ENCODE data around the gene IL4. TPM values are rescaled to one million over a fixed set of nuclear protein-coding genes. Genes with fewer than 3 reads are reported as not detected.
"Not testable (repeated sequence)": the region's sequence is repeated elsewhere in the genome, so short reads cannot be mapped to it uniquely, and the experiment has no call there.

Gene IL4
- total RNA-seq, 1 experiment from 2014 or later = not detected

DNA sequence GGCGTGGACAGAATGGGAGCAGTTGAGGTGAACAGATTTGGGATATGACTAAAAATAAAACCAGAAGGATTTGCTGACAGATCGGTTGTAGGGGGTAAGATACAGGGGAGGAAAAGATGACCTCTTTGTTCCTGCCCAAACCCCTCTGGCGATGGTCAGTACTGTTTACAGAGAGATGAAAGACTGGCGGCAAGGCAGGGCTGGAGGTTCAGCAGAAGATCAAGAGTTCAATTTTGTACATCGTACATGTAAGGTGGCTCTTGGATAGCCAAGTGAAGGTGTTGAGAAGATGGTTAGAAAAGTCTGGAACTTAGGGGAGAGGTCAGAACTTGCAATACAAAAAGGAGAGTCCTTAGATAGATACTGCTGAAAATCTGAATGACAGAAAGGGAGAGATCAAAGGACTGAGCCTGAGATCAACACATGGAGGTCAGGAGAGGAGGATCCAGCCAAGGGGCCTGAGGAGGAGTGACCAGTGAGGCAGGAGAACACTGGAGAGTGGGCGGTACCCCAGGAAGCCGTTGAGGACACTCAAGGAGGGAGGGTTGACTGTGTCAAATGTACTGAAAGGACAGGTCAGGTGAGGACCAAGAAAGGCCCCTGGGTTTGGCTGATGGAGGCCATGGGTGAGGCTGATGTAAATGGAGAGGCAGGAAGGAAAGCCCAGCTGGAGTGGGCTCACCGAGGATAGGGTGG, 7.1 kb downstream of the IL4 start:
- no peak for DNase-seq
- Histone ChIP-seq H3K36me3 (no peaks in the 10 kb centered on the region), H3K9me3 (no peaks in the 10 kb centered on the region), H3K4me3 (no peak overlapping the region), H3K27me3 (no peaks in the 10 kb centered on the region)

DNA sequence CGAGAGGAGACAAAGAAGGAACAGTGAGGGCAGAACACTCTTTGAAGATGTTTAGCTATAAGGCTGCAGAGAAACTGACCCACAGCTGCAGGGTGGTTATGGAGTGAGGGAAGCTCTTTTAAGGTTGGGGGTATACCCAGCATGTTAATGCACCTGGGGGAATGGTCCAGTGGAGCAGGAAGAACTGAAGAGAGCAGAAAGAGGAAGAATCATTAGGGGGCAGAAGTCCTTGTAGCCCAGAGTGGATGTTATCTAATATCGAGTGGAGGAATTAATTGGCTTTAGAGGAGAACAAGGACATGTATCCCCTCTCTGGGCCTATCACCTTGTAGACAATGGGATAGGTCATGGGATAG, 7.7 kb downstream of the IL4 start:
- no peaks in the 10 kb centered on the region for H3K27me3 ChIP-seq
- no peaks in the 10 kb centered on the region for H3K9me3 ChIP-seq
- H3K36me3 ChIP-seq = no peaks in the 10 kb centered on the region
- DNase-seq = no peak
- no peak overlapping the region for H3K4me3 ChIP-seq

DNA sequence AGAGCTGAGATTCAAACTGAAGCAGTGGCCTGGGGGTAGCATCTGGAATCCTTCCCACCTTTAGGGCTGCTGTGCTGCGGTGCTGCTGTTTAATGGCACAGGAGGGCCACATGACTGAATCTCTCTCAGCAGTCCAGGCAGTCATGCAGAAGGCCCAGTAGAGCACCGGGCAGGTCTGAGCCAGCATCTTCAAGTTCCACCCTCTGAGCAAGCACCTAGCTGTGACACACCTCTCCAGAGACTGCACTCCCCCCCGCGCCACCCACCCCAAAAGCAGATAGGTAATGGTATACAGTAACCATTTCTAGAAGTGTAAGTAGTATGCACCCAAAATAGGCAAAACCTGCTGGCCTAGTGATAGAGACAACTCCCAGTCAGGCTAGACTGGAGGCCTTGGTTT, 8.2 kb downstream of the IL4 start:
- no peak for DNase-seq
- Histone ChIP-seq H3K36me3 (no peaks in the 10 kb centered on the region), H3K9me3 (no peaks in the 10 kb centered on the region), H3K4me3 (no peak overlapping the region), H3K27me3 (no peaks in the 10 kb centered on the region)

DNA sequence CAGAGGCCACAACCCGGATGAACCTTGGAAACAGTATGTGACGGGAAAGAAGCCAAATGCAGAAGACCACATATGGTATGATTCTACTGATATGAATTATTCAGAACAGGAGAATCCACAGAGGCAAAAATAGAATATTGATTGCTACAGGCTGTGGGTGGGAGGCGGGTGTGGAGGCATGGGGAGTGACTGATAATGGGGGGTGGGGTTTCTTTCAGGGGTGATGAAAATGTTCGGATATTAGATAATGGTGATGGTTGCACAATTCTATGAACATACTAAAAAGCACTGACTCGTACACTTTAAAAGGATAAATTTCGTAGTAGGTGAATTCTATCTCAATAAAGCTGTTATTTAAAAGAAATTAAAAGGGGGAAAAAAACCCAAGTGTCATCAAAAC, 10.7 kb downstream of the IL4 start:
- DNase-seq = no peak
- no peaks in the 10 kb centered on the region for H3K9me3 ChIP-seq
- H3K27me3 ChIP-seq = no peaks in the 10 kb centered on the region
- no peak overlapping the region for H3K4me3 ChIP-seq
- H3K36me3 ChIP-seq = no peaks in the 10 kb centered on the region

DNA sequence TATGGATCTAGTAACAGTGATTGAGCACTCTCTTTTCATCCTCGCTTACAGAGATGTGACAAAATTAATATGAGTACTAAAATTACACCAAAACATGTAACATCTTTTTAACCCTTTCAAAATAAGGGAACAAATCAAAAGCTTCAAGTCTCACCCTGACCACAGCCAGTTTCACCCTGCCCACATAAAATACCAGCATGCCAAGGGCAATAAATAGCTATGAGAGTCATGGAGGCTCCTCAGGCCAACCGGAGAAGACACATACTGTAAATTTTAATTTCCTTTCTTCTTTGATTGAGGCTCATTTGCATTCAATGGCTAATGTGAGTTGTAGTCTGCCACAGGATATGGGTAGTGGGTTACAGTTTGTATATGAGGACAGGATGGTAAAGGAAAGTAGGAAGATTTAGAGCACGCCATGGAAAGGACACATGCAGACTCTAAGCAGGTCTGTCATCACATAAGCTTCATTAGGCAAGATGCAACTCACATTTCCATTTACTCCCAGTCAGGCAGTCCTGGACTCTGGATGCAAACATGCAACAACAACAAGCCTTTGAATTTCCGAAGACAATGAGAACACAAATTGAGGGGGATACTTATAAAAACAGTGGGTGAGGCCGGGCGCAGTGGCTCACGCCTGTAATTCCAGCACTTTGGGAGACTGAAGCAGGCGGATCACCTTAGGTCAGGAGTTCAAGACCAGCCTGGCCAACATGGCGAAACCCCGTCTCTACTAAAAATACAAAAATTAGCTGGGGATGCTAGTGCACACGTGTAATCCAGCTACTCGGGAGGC, 11.3 kb downstream of the IL4 start:
- H3K27me3 ChIP-seq = no peaks in the 10 kb centered on the region
- H3K9me3 ChIP-seq = no peaks in the 10 kb centered on the region
- DNase-seq = no peak
- no peak overlapping the region for H3K4me3 ChIP-seq
- H3K36me3 ChIP-seq = no peaks in the 10 kb centered on the region

DNA sequence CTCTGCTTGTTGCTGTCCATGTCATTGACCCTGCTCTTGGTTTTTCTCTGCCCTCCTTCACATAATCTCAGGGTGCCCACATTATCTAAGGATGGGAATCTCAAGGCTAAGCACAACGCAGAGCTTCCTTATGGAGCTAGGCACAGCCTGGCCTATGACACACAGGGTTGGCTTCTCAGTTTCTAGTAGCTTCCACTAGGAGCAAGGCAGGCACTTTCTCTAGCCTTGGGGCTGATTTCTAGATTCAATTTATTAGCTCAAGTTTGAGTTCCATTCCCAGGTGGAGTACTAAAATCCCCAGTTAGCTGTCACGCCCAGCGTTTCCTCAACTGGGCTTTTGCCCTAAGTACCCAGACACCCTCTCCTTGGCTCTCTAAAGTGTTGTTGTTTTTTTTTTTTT, 12.4 kb downstream of the IL4 start:
- Histone ChIP-seq H3K36me3 (no peaks in the 10 kb centered on the region), H3K9me3 (no peaks in the 10 kb centered on the region), H3K27me3 (no peaks in the 10 kb centered on the region), H3K4me3 (no peak overlapping the region)
- no peak for DNase-seq

DNA sequence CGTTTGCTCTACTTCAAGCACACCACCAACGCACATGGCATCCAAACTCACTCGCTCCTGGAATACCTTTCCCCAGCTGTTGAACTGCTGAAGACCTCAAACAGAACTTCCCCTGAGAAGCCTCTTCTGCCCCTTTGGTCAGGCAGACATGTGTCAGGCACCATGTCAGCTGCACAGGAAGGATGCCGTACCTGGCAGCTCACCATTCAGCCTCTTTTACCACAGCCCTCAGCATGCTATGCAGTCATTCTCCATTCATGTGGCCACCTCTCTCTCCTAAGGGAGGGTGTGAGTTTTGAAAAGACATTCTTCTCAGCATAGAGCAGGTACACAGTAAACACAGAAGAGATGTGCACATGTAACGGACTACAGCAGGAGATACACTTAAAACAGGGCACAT, 14.2 kb downstream of the IL4 start:
- DNase-seq = no peak
- H3K27me3 ChIP-seq = no peaks in the 10 kb centered on the region
- H3K9me3 ChIP-seq = no peaks in the 10 kb centered on the region

DNA sequence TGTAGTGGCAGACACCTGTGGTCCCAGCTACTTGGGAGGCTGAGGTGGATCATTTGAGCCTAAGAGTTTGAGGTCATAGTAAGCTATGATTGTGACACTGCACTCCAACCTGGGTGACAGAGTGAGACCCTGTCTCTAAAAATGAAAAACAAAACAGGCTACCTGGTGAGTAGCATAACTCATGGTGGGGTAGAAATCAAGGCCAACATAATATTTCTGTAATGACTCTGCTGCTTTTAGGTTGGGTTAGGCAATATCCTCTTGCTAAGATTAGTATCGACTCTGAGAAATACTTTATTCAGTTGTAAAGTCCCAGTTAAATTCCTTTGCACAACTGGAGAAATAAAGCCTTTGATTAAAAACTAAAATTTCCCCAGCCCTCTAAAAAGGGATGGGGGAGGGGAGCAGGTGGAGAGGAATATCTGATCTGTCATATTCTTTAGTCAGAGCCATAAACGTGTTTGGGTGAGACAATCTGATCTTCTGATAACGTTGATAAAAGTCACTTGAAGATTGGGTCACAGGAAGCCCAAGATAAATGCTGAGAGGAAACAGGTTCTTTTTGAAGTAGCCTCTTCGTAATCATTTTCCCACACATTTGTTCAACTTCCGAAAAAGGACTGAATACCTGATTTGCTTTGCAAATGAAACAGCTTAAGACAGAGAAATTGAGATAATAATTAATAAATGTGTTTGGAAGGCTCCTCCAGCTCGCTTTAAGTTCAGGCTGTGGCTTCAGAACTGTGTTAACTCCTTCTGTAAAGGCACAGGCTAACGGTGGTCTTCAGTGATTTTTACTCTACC, 14.9 kb downstream of the IL4 start:
- Histone ChIP-seq H3K9me3 (no peaks in the 10 kb centered on the region), H3K36me3 (no peaks in the 10 kb centered on the region), H3K4me3 (no peak overlapping the region), H3K27me3 (no peaks in the 10 kb centered on the region)
- no peak for DNase-seq

More for the DNA sequence above, 14.2 kb downstream of the IL4 start:
- Histone ChIP-seq H3K4me3 (no peak overlapping the region), H3K36me3 (no peaks in the 10 kb centered on the region)

DNA sequence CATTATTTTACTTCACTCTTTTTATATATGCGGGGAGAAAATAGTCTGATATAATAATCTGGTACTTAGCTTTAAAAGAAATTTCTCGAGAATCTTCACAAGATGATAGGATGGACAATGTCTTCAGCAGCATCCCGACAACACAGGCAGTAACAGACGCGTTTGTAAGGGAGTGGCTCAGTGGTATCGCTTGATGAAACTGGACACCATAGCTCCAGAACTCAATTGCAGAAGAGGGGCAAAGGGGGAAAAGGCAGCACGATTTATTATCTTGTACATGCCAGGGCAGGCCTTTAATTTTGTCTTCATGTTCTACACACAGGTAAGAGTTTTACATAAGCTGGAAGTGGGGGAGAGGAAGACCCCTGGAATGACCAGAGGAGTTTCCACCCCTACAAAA, 15.7 kb downstream of the IL4 start:
- Histone ChIP-seq H3K9me3 (no peaks in the 10 kb centered on the region), H3K36me3 (no peaks in the 10 kb centered on the region), H3K27me3 (no peaks in the 10 kb centered on the region), H3K4me3 (no peak overlapping the region)
- DNase-seq = no peak

DNA sequence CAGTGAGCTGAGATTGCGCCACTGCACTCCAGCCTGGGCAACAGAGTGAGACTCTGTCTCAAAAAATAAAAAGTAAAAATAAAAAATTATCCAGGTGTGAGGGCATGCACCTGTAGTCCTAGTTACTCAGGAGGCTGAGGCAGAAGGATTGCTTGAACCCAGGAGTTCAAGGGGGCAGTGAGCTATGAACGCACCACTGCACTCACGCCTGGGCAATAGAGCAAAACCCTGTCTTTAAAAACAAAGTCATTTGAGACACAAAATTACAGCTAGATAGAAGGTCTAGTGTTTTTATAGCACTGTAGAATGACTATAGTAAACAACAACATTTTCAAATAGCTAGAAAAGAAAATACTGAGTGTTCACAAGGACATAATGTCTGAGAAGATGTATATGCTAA, 16.4 kb downstream of the IL4 start:
- Histone ChIP-seq H3K27me3 (no peaks in the 10 kb centered on the region), H3K9me3 (no peaks in the 10 kb centered on the region), H3K4me3 (no peak overlapping the region), H3K36me3 (no peaks in the 10 kb centered on the region)
- DNase-seq = no peak

DNA sequence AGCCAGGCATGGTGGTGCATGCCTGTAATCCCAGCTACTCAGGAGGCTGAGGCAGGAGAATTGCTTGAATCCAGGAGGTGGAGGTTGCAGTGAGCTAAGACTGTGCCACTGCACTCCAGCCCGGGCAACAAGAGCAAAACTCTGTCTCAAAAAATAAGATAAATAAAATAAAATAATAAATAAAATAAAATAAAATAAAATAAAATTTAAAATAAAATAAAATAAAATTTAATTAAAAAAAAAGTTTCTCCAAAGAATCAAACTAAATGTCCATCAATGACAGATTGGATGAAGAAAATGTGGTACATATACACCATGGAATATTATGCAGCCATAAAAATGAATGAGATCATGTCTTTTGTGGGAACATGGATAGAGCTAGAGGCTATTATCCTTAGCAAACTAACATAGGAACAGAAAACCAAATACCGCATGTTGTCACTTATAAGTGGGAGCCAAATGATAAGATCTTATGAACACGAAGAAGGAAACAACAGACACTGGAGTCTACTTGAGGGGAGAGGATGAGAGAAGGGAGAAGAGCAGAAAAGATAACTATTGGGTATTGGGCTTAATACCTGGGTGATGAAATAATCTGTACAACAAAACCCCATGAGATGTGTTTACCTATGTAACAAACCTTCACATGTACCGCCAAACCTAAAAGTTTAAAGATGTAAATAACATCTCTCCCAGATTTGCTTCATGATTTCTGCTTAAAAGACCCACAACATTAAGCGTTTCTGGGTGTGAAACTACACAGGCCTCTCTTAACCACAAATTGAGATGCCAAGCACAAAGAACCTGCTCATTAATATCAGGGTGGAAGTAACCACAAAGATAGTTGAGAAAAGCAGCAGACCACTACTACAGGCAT, 18.2 kb downstream of the IL4 start:
- H3K9me3 ChIP-seq, H3K36me3 ChIP-seq, H3K27me3 ChIP-seq, H3K4me3 ChIP-seq, DNase-seq: not testable (repeated sequence)

DNA sequence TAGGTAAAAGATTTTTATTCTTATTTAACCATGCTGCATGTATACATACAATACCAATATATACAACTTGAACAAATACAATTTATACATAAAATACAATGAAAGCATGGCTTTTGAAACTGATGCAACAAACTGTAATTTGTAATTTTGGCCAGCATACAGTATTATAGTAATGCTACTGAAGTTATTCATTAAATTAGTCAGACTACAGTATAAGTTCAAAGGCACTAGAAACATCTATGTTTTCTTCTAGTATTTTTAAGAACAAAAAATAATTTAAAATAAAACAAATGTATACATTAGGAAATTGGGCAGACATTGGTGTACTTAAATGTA, 18.8 kb downstream of the IL4 start:
- Histone ChIP-seq H3K36me3 (no peaks in the 10 kb centered on the region), H3K9me3 (no peaks in the 10 kb centered on the region), H3K4me3 (no peak overlapping the region), H3K27me3 (no peaks in the 10 kb centered on the region)
- DNase-seq = no peak

DNA sequence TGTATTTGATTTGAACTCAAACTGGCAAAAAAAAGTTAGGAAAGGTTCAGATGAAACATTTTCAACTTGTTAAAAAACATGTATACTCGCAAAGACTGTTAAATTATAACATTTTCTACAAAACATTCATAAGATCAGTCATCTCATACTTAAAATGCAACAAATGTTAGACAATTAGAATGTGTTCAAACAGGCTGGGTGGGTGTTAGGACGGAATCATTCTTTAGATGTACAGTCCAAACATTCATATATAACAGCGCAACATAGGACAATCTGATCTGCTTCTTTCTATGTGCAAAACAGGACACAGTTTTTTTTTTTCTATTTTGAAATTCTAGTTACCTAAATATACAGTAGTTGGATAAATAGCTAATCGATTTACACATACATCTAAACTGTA, 22.2 kb downstream of the IL4 start:
- H3K36me3 ChIP-seq = peaks cover 8% of the 10 kb centered on the region
- no peaks in the 10 kb centered on the region for H3K9me3 ChIP-seq
- H3K27me3 ChIP-seq = no peaks in the 10 kb centered on the region
- H3K4me3 ChIP-seq = no peak overlapping the region
- no peak for DNase-seq

DNA sequence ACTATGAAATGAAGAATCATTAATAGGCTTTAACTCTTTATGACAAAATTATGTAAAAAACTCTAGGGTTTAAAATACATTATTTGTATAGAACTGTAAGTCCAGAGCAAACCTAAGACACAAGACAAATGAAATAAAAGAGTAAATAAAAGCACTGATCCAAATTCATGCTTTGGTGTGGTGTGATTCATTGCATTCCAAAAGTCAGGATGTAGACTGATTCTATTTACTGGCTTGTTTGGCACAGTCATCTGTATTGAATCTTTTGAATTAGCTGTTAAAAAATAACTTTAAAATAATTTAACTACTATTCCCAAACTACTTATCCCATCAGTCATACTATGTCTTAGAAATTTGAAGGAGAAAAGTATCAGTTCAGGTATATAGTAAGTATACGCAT, 31.1 kb downstream of the IL4 start:
- no peaks in the 10 kb centered on the region for H3K27me3 ChIP-seq
- peaks cover 15% of the 10 kb centered on the region for H3K36me3 ChIP-seq
- H3K9me3 ChIP-seq = no peaks in the 10 kb centered on the region
- no peak overlapping the region for H3K4me3 ChIP-seq
- DNase-seq = no peak

DNA sequence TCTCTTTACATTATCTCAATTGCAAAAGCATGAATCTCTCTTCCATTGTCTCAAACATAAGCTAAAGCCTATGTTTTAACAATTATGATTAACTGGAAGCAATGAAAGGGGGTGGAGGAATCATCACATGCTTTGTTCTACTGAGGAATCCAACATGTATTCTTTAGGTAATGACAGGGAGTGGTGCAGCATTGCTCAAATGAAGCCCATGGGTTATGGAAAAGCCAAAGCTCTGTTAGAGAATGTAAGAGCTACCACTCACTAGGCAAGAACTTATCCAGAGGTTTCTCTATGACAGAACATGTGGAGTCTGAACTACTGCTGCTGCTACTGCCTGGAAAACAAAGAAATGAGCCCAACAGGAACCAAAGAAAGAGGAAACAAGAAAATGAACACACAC, 34.9 kb downstream of the IL4 start:
- no peak for DNase-seq
- H3K4me3 ChIP-seq = no peak overlapping the region
- H3K27me3 ChIP-seq = no peaks in the 10 kb centered on the region

DNA sequence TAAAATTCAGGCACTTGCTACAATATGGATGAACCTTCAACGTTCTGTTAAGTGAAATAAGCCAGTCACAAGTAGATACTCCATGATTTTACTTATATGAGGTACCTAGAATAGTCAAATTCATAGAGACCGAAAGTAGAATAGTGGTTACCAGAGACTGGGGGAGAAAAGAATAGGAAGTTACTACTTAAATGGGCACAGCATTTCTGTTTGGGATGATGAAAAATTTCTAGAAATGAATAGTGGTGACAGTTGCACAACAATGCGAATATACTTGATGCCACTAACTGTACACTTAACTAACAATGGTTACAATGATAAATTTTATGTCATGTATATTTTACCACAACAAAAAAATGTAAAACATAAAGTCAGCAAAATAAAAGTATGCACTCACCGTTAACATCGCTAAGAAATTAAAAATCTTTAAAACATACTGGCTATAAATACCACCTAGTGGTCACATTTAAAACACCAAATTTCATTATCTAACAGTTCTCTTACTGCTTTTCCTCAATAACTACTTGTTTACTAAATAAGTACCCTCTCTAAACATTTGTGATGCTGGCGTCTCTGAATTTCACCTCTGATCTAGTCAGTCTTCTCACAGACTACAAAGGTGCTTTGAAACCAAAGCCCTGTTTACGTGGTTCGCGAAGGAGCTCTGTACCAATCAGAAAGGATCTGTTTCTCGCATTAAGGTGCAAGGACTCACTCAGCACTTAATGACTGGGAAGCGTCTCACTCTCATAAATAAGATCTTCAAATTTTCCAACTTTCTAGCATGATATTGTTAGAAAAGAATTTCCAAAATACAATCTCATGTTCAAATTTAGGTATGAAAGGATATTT, 40.9 kb downstream of the IL4 start:
- Histone ChIP-seq H3K4me3 (no peak overlapping the region), H3K36me3 (peaks cover 17% of the 10 kb centered on the region; the same call in 1 of the 2 replicates), H3K9me3 (no peaks in the 10 kb centered on the region), H3K27me3 (no peaks in the 10 kb centered on the region)
- no peak for DNase-seq

More for the DNA sequence above, 34.9 kb downstream of the IL4 start:
- Histone ChIP-seq H3K9me3 (no peaks in the 10 kb centered on the region), H3K36me3 (peaks cover 6% of the 10 kb centered on the region; the same call in 1 of the 2 replicates)
